HEK293 (cell line): ENCODE data around the gene TSPAN2.

Source experiments
- CTCF ChIA-PET: fragments of 350-600 bp; formaldehyde crosslinking; extraction: SDS; loops from one replicate; lab custom pipeline; 2021; ENCODE audit warnings: antibody characterized with exemption; lab: Yijun Ruan, JAX
- POLR2A ChIA-PET: fragments of 300-600 bp; formaldehyde crosslinking; extraction: SDS; loops from one replicate; lab custom pipeline; 2020; ENCODE audit warnings: antibody characterized with exemption, inconsistent platforms; lab: Yijun Ruan, JAX
- H3K27ac ChIP-seq: fragments of 200-500 bp; sonication (Bioruptor generic); 2 replicates; pipeline ENCODE4 v1.5.1; 2014; ENCODE audit warnings: low read depth, low read length, control low read depth, inconsistent platforms; ENCODE audit errors: extremely low read depth
- H3K36me3 ChIP-seq, 2 experiments: fragments of 200-500 bp in 1 of 2; sonication (Bioruptor generic) in 1 of 2; 1 replicate in 1 of 2; 2 replicates in 1 of 2; pipeline ENCODE4 v1.5.1; 2014 to 2017; ENCODE audit warnings: inconsistent platforms in 2 of 2, low read length in 2 of 2; ENCODE audit not compliant: control insufficient read depth in 2 of 2, insufficient read depth in 1 of 2
- H3K4me1 ChIP-seq: fragments of 200-500 bp; sonication (Bioruptor generic); 2 replicates; pipeline ENCODE4 v1.5.1; 2014; ENCODE audit warnings: mild to moderate bottlenecking, low read length, inconsistent platforms; ENCODE audit not compliant: control insufficient read depth, insufficient read depth
- H3K4me3 ChIP-seq: 2 replicates; pipeline ENCODE4 v1.5.1; 2011; ENCODE audit warnings: low read depth, mild to moderate bottlenecking, control low read depth, low read length, moderate library complexity
- H3K9me3 ChIP-seq: fragments of 200-500 bp; sonication (Bioruptor generic); 2 replicates; pipeline ENCODE4 v1.5.1; 2014; ENCODE audit warnings: low read depth, low read length, inconsistent platforms; ENCODE audit not compliant: control insufficient read depth, insufficient read depth
- GLIS1 ChIP-seq: fragments of 450-650 bp; formaldehyde crosslinking; IDR thresholded peaks from 2 replicates; pipeline ENCODE4 v1.5.1; 2016; ENCODE audit warnings: missing biosample characterization, missing genetic modification characterization
- GLIS2 ChIP-seq: fragments of 450-650 bp; formaldehyde crosslinking; IDR thresholded peaks from 2 replicates; pipeline ENCODE4 v1.5.1; 2016; ENCODE audit warnings: missing biosample characterization, missing genetic modification characterization
- HOXA7 ChIP-seq: sonication (generic); formaldehyde crosslinking; IDR thresholded peaks from 2 replicates; pipeline ENCODE4 v1.8.1; 2022; ENCODE audit warnings: missing genetic modification reagents, borderline replicate concordance
- KLF7 ChIP-seq: fragments of 450-650 bp; formaldehyde crosslinking; IDR thresholded peaks from 2 replicates; pipeline ENCODE4 v1.5.1; 2016; ENCODE audit warnings: missing biosample characterization, missing genetic modification characterization, borderline replicate concordance
- SP3 ChIP-seq: fragments of 450-650 bp; formaldehyde crosslinking; IDR thresholded peaks from 2 replicates; pipeline ENCODE4 v1.5.1; 2016; ENCODE audit warnings: missing biosample characterization, missing genetic modification characterization
- TRIM28 ChIP-seq: IDR thresholded peaks from 2 replicates; pipeline ENCODE4 v1.6.1; 2011; ENCODE audit warnings: low read length, control low read depth, borderline replicate concordance
- ZNF132 ChIP-seq: fragments of 450-650 bp; formaldehyde crosslinking; IDR thresholded peaks from 2 replicates; pipeline ENCODE4 v1.5.1; 2017; ENCODE audit warnings: missing biosample characterization, missing genetic modification characterization, borderline replicate concordance
- ZNF19 ChIP-seq: fragments of 450-650 bp; formaldehyde crosslinking; IDR thresholded peaks from 2 replicates; pipeline ENCODE4; 2016; ENCODE audit warnings: missing biosample characterization, missing genetic modification characterization, low read depth
- ZNF292 ChIP-seq: fragments of 450-650 bp; formaldehyde crosslinking; IDR thresholded peaks from 2 replicates; pipeline ENCODE4 v1.5.1; 2016; ENCODE audit warnings: low read depth, missing biosample characterization, missing genetic modification characterization, borderline replicate concordance
- ZNF354C ChIP-seq: fragments of 450-650 bp; formaldehyde crosslinking; IDR thresholded peaks from 2 replicates; pipeline ENCODE4 v1.5.1; 2016; ENCODE audit warnings: missing biosample characterization, missing genetic modification characterization, low read depth, borderline replicate concordance
- ZNF423 ChIP-seq: fragments of 450-650 bp; formaldehyde crosslinking; IDR thresholded peaks from 2 replicates; pipeline ENCODE4 v1.5.1; 2016; ENCODE audit warnings: missing biosample characterization, missing genetic modification characterization
- ZNF510 ChIP-seq: fragments of 450-650 bp; formaldehyde crosslinking; IDR thresholded peaks from 2 replicates; pipeline ENCODE4 v1.5.1; 2018; ENCODE audit warnings: mild to moderate bottlenecking, missing genetic modification characterization, missing biosample characterization; ENCODE audit not compliant: insufficient replicate concordance
- ZNF561 ChIP-seq: fragments of 450-650 bp; IDR thresholded peaks from 2 replicates; pipeline ENCODE4 v1.5.1; 2018; ENCODE audit warnings: missing biosample characterization, missing genetic modification characterization, borderline replicate concordance
- ZNF624 ChIP-seq: fragments of 450-650 bp; formaldehyde crosslinking; IDR thresholded peaks from 2 replicates; pipeline ENCODE4 v1.5.1; 2017; ENCODE audit warnings: missing biosample characterization, missing genetic modification characterization
- ZNF629 ChIP-seq: fragments of 450-650 bp; formaldehyde crosslinking; IDR thresholded peaks from 2 replicates; pipeline ENCODE4 v1.5.1; 2017; ENCODE audit warnings: missing biosample characterization, missing genetic modification characterization
- ZNF792 ChIP-seq: fragments of 450-650 bp; formaldehyde crosslinking; IDR thresholded peaks from 2 replicates; pipeline ENCODE4 v1.5.1; 2016; ENCODE audit warnings: missing biosample characterization, missing genetic modification characterization
- ZSCAN16 ChIP-seq: fragments of 450-650 bp; formaldehyde crosslinking; IDR thresholded peaks from 2 replicates; pipeline ENCODE4 v1.5.1; 2016; ENCODE audit warnings: missing biosample characterization, missing genetic modification characterization
- ZXDB ChIP-seq: fragments of 450-650 bp; formaldehyde crosslinking; IDR thresholded peaks from 2 replicates; pipeline ENCODE4 v1.5.1; 2016; ENCODE audit warnings: missing biosample characterization, missing genetic modification characterization
- TF ChIP-seq, protein P1 (sequence below): fragments of 450-650 bp; formaldehyde crosslinking; IDR thresholded peaks from 2 replicates; pipeline ENCODE4 v1.5.1; 2016; ENCODE audit warnings: missing biosample characterization, missing genetic modification characterization
- TF ChIP-seq, protein P2 (sequence below): fragments of 450-650 bp; formaldehyde crosslinking; IDR thresholded peaks from 2 replicates; pipeline ENCODE4 v1.5.1; 2016; ENCODE audit warnings: missing biosample characterization, missing genetic modification characterization
- TF ChIP-seq, protein P3 (sequence below): fragments of 450-650 bp; formaldehyde crosslinking; IDR thresholded peaks from 2 replicates; pipeline ENCODE4; 2016; ENCODE audit warnings: missing biosample characterization, missing genetic modification characterization
- TF ChIP-seq, protein P4 (sequence below): fragments of 450-650 bp; formaldehyde crosslinking; IDR thresholded peaks from 2 replicates; pipeline ENCODE4 v1.5.1; 2017; ENCODE audit warnings: missing biosample characterization, mild to moderate bottlenecking, missing genetic modification characterization, moderate library complexity

The TSPAN2 gene

DNA sequence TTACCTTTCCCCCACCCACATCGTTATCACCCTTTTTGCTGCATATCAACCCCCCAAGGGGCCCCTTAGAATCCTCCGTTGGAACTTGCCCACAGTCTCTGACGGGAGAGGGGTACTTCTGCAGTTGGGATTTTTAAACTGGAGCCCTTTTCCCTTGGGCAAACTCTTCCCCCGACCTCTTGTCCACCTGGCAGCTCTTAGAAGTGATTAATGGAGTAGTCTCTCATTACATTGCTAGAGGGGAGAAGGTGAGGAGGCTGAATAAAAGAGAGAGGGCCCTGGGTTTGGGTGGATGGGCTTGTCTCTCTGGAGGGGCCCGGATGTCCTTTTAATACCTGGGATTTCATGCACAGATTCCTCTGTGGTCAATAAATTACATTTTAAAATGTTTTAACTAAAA is 27.2 kb upstream of the TSPAN2 start:
- H3K27ac ChIP-seq: no peak overlapping the region
- H3K9me3 ChIP-seq: no peaks in the 10 kb centered on the region
- CTCF ChIA-PET: interaction anchor here (1.1 to 1.4 kb wide), 3 partner anchors 21 to 655 kb away, joined by 3 to 4 read pairs (median 3); no protein-coding TSS in a partner anchor
- no peaks in the 10 kb centered on the region; the same call in 1 of the 2 replicates for H3K4me1 ChIP-seq
- no peak for TF ChIP-seq ZNF132 (tag by site-specific recombination)
- no peak for TF ChIP-seq ZNF19 (tag by site-specific recombination)
- no peak for TF ChIP-seq ZNF510 (tag by site-specific recombination)
- no peak for TF ChIP-seq ZNF561 (tag by site-specific recombination)
- TF ChIP-seq ZNF629 (tag by site-specific recombination): no peak
- TF ChIP-seq ZNF292 (tag by site-specific recombination): no peak
- TF ChIP-seq ZXDB (tag by site-specific recombination): no peak
- TF ChIP-seq ZNF423: no peak
- TF ChIP-seq, protein P1, sequence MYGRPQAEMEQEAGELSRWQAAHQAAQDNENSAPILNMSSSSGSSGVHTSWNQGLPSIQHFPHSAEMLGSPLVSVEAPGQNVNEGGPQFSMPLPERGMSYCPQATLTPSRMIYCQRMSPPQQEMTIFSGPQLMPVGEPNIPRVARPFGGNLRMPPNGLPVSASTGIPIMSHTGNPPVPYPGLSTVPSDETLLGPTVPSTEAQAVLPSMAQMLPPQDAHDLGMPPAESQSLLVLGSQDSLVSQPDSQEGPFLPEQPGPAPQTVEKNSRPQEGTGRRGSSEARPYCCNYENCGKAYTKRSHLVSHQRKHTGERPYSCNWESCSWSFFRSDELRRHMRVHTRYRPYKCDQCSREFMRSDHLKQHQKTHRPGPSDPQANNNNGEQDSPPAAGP (tag by site-specific recombination): no peak
- no peak for TF ChIP-seq GLIS2 (tag by site-specific recombination)
- no peak for TF ChIP-seq ZSCAN16
- TF ChIP-seq, protein P2, sequence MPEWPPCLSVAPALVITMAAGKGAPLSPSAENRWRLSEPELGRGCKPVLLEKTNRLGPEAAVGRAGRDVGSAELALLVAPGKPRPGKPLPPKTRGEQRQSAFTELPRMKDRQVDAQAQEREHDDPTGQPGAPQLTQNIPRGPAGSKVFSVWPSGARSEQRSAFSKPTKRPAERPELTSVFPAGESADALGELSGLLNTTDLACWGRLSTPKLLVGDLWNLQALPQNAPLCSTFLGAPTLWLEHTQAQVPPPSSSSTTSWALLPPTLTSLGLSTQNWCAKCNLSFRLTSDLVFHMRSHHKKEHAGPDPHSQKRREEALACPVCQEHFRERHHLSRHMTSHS (tag by site-specific recombination): no peak
- no peak for TF ChIP-seq ZNF792 (tag by site-specific recombination)
- TF ChIP-seq KLF7: no peak
- no peak for TF ChIP-seq SP3
- no peak for TF ChIP-seq HOXA7 (CRISPR knock-in tag)
- no peak for TF ChIP-seq ZNF624 (tag by site-specific recombination)
- TF ChIP-seq TRIM28: no peak
- H3K36me3 ChIP-seq: no peaks in the 10 kb centered on the region
- no peak overlapping the region for H3K4me3 ChIP-seq
- POLR2A ChIA-PET: interaction anchor here (0.8 kb wide), 1 partner anchor 318 kb away, joined by 7 read pairs; no protein-coding TSS in a partner anchor

DNA sequence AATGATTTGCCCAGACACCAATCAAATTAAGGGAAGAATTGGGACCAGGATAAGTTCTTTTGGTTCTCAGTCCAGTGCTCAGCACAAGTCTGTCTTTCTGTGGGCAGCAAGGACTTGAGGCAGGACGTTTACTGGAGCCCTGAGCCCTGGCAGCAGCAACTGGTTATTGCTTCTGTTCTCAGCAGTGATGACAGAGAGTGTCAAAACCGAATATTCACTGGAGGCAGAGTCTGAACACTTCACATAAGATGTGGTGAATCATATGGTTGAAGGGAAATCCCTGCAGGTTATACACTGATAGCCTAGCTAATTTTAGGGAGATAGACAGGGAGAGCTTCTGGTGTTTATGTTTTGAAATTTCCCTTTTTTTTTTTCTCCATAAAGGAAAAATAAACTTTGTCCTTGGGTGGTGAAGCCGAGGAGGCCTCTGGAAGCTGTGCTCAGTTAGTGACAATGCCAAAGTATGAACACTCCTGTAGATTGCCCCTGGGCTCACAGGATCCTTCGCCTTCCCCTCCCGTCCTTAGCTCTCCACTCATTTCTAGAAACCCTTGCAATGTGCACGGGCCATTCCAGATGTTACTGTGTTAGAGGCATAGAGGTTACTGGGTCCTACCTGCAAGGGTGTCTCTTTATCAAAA is 26.3 kb upstream of the TSPAN2 start:
- H3K9me3 ChIP-seq: no peaks in the 10 kb centered on the region
- no peaks in the 10 kb centered on the region; the same call in 1 of the 2 replicates for H3K4me1 ChIP-seq
- ChIA-PET CTCF (interaction anchor here (1.2 to 1.4 kb wide), 2 partner anchors 136 to 656 kb away, joined by 3 to 4 read pairs; no protein-coding TSS in a partner anchor), POLR2A (no interaction called here)
- no peak overlapping the region for H3K27ac ChIP-seq
- no peak overlapping the region for H3K4me3 ChIP-seq
- H3K36me3 ChIP-seq: no peaks in the 10 kb centered on the region
- TF ChIP-seq ZNF354C (tag by site-specific recombination) (no peak), GLIS1 (tag by site-specific recombination) (no peak)
- TF ChIP-seq, protein P3, sequence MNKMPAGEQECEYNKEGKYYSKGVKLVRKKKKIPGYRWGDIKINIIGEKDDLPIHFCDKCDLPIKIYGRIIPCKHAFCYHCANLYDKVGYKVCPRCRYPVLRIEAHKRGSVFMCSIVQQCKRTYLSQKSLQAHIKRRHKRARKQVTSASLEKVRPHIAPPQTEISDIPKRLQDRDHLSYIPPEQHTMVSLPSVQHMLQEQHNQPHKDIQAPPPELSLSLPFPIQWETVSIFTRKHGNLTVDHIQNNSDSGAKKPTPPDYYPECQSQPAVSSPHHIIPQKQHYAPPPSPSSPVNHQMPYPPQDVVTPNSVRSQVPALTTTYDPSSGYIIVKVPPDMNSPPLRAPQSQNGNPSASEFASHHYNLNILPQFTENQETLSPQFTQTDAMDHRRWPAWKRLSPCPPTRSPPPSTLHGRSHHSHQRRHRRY (tag by site-specific recombination): no peak
- TF ChIP-seq, protein P4, sequence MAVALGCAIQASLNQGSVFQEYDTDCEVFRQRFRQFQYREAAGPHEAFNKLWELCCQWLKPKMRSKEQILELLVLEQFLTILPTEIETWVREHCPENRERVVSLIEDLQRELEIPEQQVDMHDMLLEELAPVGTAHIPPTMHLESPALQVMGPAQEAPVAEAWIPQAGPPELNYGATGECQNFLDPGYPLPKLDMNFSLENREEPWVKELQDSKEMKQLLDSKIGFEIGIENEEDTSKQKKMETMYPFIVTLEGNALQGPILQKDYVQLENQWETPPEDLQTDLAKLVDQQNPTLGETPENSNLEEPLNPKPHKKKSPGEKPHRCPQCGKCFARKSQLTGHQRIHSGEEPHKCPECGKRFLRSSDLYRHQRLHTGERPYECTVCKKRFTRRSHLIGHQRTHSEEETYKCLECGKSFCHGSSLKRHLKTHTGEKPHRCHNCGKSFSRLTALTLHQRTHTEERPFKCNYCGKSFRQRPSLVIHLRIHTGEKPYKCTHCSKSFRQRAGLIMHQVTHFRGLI (tag by site-specific recombination): no peak
